HCT116 (cell line): ENCODE measurements around the gene TRIB2. TPM values are rescaled to one million over a fixed set of nuclear protein-coding genes. Genes with fewer than 3 reads are reported as not detected.

Source experiments
- ATAC-seq: fragments of 200-7000 bp; cut with Tn5 transposase; 2 replicates; pipeline ENCODE4 v1.9.1; 2020; ENCODE audit warnings: mild to moderate bottlenecking, moderate library complexity
- BruUV-seq: library from RNA; stranded (reverse); fragments of 400-500 nt; replicated peaks from 2 replicates; lab custom pipeline; 2021; lab: Mats Ljungman, UMichigan
- CTCF ChIA-PET: fragments of 300-600 bp; sonication (Branson Sonifier 250); formaldehyde crosslinking; loops from one replicate; lab custom pipeline; 2021; ENCODE audit warnings: antibody characterized with exemption; lab: Charles Lee
- POLR2A ChIA-PET: fragments of 300-600, 350-600 bp; sonication (Branson Sonifier 250); formaldehyde crosslinking; loops from one replicate; lab custom pipeline; 2021; ENCODE audit warnings: antibody characterized with exemption; lab: Charles Lee
- RAD21 ChIA-PET, 2 experiments: fragments of 300-600 bp; sonication (Branson Sonifier 250); formaldehyde crosslinking; loops; one replicate each; lab custom pipeline; 2023; ENCODE audit warnings: low total read pairs in 2 of 2; ENCODE audit not compliant: uncharacterized antibody in 2 of 2, unreplicated experiment in 2 of 2, low non-redundant PET in 1 of 2; lab: Charles Lee
- DNase-seq: peaks from one replicate; pipeline ENCODE4 v3.0.0-alpha.2; 2010; ENCODE audit warnings: low read depth, low spot score
- H2AFZ ChIP-seq: fragments of 200-600 bp; shearing (Covaris generic), sonication (generic); 2 replicates; pipeline ENCODE4 v1.6.1; 2017; ENCODE audit warnings: low read depth, mixed run types, mixed read lengths, antibody characterized with exemption, low read length; ENCODE audit not compliant: poor library complexity, severe bottlenecking
- H3K27ac ChIP-seq: 2 replicates; pipeline ENCODE4 v1.5.1; 2012; ENCODE audit warnings: low read depth, low read length
- H3K27me3 ChIP-seq: fragments of 200-600 bp; sonication (generic); 2 replicates; pipeline ENCODE4 v1.6.1; 2016; ENCODE audit warnings: mixed run types, low read length, mixed read lengths; ENCODE audit not compliant: insufficient read depth
- H3K36me3 ChIP-seq, 2 experiments: fragments of 200-500 bp in 1 of 2; fragments of 200-600 bp in 1 of 2; sonication (Bioruptor generic) in 1 of 2; sonication (generic) in 1 of 2; 2 replicates each; pipeline versions ENCODE4 v1.5.1 to v1.6.1; 2014 to 2016; ENCODE audit warnings: low read length in 2 of 2, inconsistent platforms in 1 of 2, mixed read lengths in 1 of 2, mixed run types in 1 of 2; ENCODE audit not compliant: insufficient read depth in 2 of 2, control insufficient read depth in 1 of 2
- H3K4me1 ChIP-seq, 2 experiments: fragments of 200-600 bp in 1 of 2; sonication (generic) in 1 of 2; 2 replicates each; pipeline versions ENCODE4 v1.5.1 to v1.6.1; 2012 to 2017; ENCODE audit warnings: low read length in 2 of 2, inconsistent platforms in 1 of 2, mild to moderate bottlenecking in 1 of 2, mixed read lengths in 1 of 2, mixed run types in 1 of 2, moderate library complexity in 1 of 2; ENCODE audit not compliant: insufficient read depth in 2 of 2, control insufficient read depth in 1 of 2
- H3K4me2 ChIP-seq: fragments of 200-600 bp; sonication (generic); 2 replicates; pipeline ENCODE4 v1.6.1; 2017; ENCODE audit warnings: mixed run types, low read length, mixed read lengths
- H3K4me3 ChIP-seq, 2 experiments: fragments of 200-600 bp in 1 of 2; sonication (generic) in 1 of 2; replicated peaks in 1 of 2; 2 replicates each; pipeline ENCODE4 v1.5.1; 2011 to 2016; ENCODE audit warnings: low read length in 2 of 2, control low read depth in 1 of 2, low read depth in 1 of 2, mild to moderate bottlenecking in 1 of 2, mixed read lengths in 1 of 2, mixed run types in 1 of 2
- H3K79me2 ChIP-seq: fragments of 200-600 bp; sonication (generic); 2 replicates; pipeline ENCODE4 v1.6.1; 2017; ENCODE audit warnings: mild to moderate bottlenecking, mixed run types, low read length, moderate library complexity, mixed read lengths; ENCODE audit not compliant: insufficient read depth
- H3K9ac ChIP-seq: fragments of 200-600 bp; sonication (generic); 2 replicates; pipeline ENCODE4 v1.6.1; 2016; ENCODE audit warnings: low read length, mixed read lengths
- H3K9me2 ChIP-seq: fragments of 200-600 bp; sonication (generic), shearing (Covaris generic); 2 replicates; pipeline ENCODE4 v1.6.1; 2017; ENCODE audit warnings: mixed run types, mild to moderate bottlenecking, moderate library complexity; ENCODE audit not compliant: insufficient read depth
- H3K9me3 ChIP-seq, 2 experiments: fragments of 200-500 bp in 1 of 2; fragments of 200-600 bp in 1 of 2; sonication (Bioruptor generic) in 1 of 2; sonication (generic) in 1 of 2; 2 replicates each; pipeline ENCODE4 v1.6.1; 2014 to 2017; ENCODE audit warnings: low read length in 2 of 2, mixed read lengths in 2 of 2, inconsistent platforms in 1 of 2, low read depth in 1 of 2, mild to moderate bottlenecking in 1 of 2, mixed run types in 1 of 2, moderate library complexity in 1 of 2; ENCODE audit not compliant: control insufficient read depth in 1 of 2, insufficient read depth in 1 of 2
- H4K20me1 ChIP-seq: fragments of 200-600 bp; sonication (generic), shearing (Covaris generic); 2 replicates; pipeline ENCODE4 v1.6.1; 2017; ENCODE audit warnings: mixed run types, mild to moderate bottlenecking, moderate library complexity; ENCODE audit not compliant: insufficient read depth
- ATF3 ChIP-seq: IDR thresholded peaks from 2 replicates; pipeline ENCODE4 v1.6.1; 2012
- CBX3 ChIP-seq: IDR thresholded peaks from 2 replicates; pipeline ENCODE4 v1.6.1; 2012; ENCODE audit warnings: low read depth
- CEBPB ChIP-seq: IDR thresholded peaks from 2 replicates; pipeline ENCODE4 v1.6.1; 2012; ENCODE audit warnings: low read depth
- CTCF ChIP-seq, 3 experiments: fragments of 200-600 bp in 1 of 3; sonication (generic) in 1 of 3; IDR thresholded peaks in 2 of 3; conservative IDR thresholded peaks in 1 of 3; 2 replicates each; pipeline ENCODE4 v1.5.1; 2012 to 2017; ENCODE audit warnings: low read depth in 2 of 3, low read length in 2 of 3, antibody characterized with exemption in 1 of 3, borderline replicate concordance in 1 of 3, control low read depth in 1 of 3, mild to moderate bottlenecking in 1 of 3, mixed read lengths in 1 of 3, mixed run types in 1 of 3, moderate library complexity in 1 of 3; ENCODE audit not compliant: insufficient read depth in 1 of 3
- ELF1 ChIP-seq: IDR thresholded peaks from 2 replicates; pipeline ENCODE4 v1.6.1; 2012; ENCODE audit warnings: low read depth, borderline replicate concordance
- EZH2 ChIP-seq: fragments of 200-600 bp; sonication (generic); IDR thresholded peaks from 2 replicates; pipeline ENCODE4 v1.6.1; 2017; ENCODE audit warnings: antibody characterized with exemption, mixed run types
- EZH2phosphoT487 ChIP-seq: fragments of 200-600 bp; IDR thresholded peaks from 2 replicates; pipeline ENCODE4 v1.6.1; 2018; ENCODE audit warnings: antibody characterized with exemption, borderline replicate concordance
- JUND ChIP-seq: IDR thresholded peaks from 2 replicates; pipeline ENCODE4 v1.6.1; 2012
- POLR2A ChIP-seq: IDR thresholded peaks from 2 replicates; pipeline ENCODE4 v1.7.0; 2011; ENCODE audit warnings: borderline replicate concordance; ENCODE audit not compliant: insufficient read depth, insufficient read length; ENCODE audit errors: extremely low read depth
- POLR2AphosphoS5 ChIP-seq: IDR thresholded peaks from 2 replicates; pipeline ENCODE4 v1.6.1; 2011; ENCODE audit warnings: mild to moderate bottlenecking, low read depth, low read length, moderate library complexity
- RAD21 ChIP-seq: IDR thresholded peaks from 2 replicates; pipeline ENCODE4 v1.6.1; 2012; ENCODE audit warnings: low read depth, mild to moderate bottlenecking
- REST ChIP-seq: IDR thresholded peaks from 2 replicates; pipeline ENCODE4 v1.6.1; 2012; ENCODE audit warnings: low read depth
- SIN3A ChIP-seq: IDR thresholded peaks from 2 replicates; pipeline ENCODE4 v1.6.1; 2012; ENCODE audit warnings: low read depth
- SP1 ChIP-seq: IDR thresholded peaks from 2 replicates; pipeline ENCODE4 v1.6.1; 2012; ENCODE audit warnings: low read depth
- TCF7L2 ChIP-seq: IDR thresholded peaks from 2 replicates; pipeline ENCODE4 v1.7.0; 2011; ENCODE audit warnings: borderline replicate concordance, inconsistent platforms; ENCODE audit not compliant: insufficient read depth, insufficient read length; ENCODE audit errors: extremely low read depth
- YY1 ChIP-seq: IDR thresholded peaks from 2 replicates; pipeline ENCODE4 v1.6.1; 2011; ENCODE audit warnings: low read length, low read depth, moderate library complexity, mild to moderate bottlenecking; ENCODE audit not compliant: insufficient replicate concordance; ENCODE audit errors: extremely low read depth
- ZFX ChIP-seq: fragments of 450-650 bp; IDR thresholded peaks from 2 replicates; pipeline ENCODE4 v1.6.1; 2017
- intact Hi-C: fragments of 100-400 bp; cut with micrococcal nuclease; formaldehyde crosslinking; loops from 2 replicates; pipeline ENCODE4 v1.10.0; 2022
- total RNA-seq: library from RNA; stranded (reverse); gene quantifications from one replicate; pipeline ENCODE4 v1.2.1, GENCODE V29; 2021; ENCODE audit not compliant: unreplicated experiment
- TF ChIP-seq, protein P1 (sequence below): IDR thresholded peaks from 2 replicates; pipeline ENCODE4 v1.6.1; 2011; ENCODE audit warnings: mild to moderate bottlenecking, low read length, moderate library complexity; ENCODE audit not compliant: insufficient replicate concordance; ENCODE audit errors: extremely low read depth

Gene TRIB2
- total RNA-seq, 1 experiment from 2014 or later = 12.4 TPM

DNA sequence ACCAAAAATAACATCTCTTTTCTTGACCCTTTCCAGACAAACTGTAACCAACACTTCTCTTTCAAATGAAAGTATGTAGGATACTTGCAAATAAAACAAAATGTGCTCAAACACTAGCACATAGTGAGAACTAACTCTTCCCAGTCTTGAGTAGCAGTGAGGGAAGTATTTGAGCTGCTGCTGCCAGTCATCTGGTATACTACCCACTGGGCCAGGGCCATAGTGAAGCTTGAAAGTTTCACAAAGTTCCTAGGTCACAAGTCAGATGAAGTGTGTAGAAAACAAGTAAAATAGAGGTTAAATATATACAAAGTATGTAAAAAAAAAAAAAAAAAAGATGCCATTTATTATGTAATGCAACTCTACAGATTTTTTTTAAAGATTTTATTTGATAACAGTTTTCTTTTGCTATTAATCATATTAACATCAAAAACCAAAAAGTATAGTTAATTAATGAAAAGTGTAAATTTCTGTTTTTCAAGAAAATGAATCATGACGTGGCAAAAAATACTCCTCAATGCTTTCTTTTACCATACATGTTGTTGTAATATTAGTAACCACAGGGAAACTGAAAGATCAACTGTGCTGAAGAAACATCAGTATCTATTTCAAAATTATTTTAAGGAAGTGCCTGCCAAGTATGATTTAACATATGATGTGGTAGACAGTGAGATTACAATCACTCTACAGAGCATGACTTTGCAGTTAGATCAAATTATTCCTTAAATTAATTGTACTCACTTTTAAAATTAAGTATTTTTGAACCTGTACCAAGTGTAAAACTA, 21.6 kb upstream of the TRIB2 start:
- no TSS peak for BruUV-seq
- no peak overlapping the region for H3K27ac ChIP-seq
- no peaks in the 10 kb centered on the region for H3K36me3 ChIP-seq
- DNase-seq = no peak
- no peak overlapping the region for H3K9ac ChIP-seq
- no peaks in the 10 kb centered on the region for H4K20me1 ChIP-seq
- no peaks in the 10 kb centered on the region; a peak in 1 of 4 replicates for H3K9me3 ChIP-seq
- H3K4me1 ChIP-seq = no peaks in the 10 kb centered on the region
- TF ChIP-seq POLR2AphosphoS5 = no peak
- TF ChIP-seq POLR2A = no peak
- no peak for TF ChIP-seq JUND
- no peak for TF ChIP-seq SIN3A
- no peak for TF ChIP-seq CBX3
- no peak for TF ChIP-seq EZH2
- no peak for TF ChIP-seq REST
- TF ChIP-seq, protein P1, sequence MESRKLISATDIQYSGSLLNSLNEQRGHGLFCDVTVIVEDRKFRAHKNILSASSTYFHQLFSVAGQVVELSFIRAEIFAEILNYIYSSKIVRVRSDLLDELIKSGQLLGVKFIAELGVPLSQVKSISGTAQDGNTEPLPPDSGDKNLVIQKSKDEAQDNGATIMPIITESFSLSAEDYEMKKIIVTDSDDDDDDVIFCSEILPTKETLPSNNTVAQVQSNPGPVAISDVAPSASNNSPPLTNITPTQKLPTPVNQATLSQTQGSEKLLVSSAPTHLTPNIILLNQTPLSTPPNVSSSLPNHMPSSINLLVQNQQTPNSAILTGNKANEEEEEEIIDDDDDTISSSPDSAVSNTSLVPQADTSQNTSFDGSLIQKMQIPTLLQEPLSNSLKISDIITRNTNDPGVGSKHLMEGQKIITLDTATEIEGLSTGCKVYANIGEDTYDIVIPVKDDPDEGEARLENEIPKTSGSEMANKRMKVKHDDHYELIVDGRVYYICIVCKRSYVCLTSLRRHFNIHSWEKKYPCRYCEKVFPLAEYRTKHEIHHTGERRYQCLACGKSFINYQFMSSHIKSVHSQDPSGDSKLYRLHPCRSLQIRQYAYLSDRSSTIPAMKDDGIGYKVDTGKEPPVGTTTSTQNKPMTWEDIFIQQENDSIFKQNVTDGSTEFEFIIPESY = no peak
- no peak for TF ChIP-seq SP1
- TF ChIP-seq CTCF (IDR thresholded peaks at IDR 0.05 in 2 of 3, conservative IDR thresholded peaks at IDR 0.05 in 1 of 3; ENCODE audit: borderline replicate concordance in 1 of 3, insufficient read depth in 1 of 3, low read depth in 2 of 3, low read length in 2 of 3) = no peak
- TF ChIP-seq CEBPB = no peak
- TF ChIP-seq ELF1 = no peak
- TF ChIP-seq YY1 = no peak
- no peak for TF ChIP-seq RAD21
- TF ChIP-seq TCF7L2 = no peak
- no peak for TF ChIP-seq ATF3
- no peak for TF ChIP-seq ZFX
- TF ChIP-seq EZH2phosphoT487 = no peak
- H3K4me2 ChIP-seq = no peak overlapping the region
- no peaks in the 10 kb centered on the region for H3K27me3 ChIP-seq
- RAD21 ChIA-PET = no interaction called here
- no peaks in the 10 kb centered on the region for H3K79me2 ChIP-seq
- no peak for ATAC-seq
- intact Hi-C loops = no loop called here
- no peaks in the 10 kb centered on the region for H3K9me2 ChIP-seq
- CTCF ChIA-PET = no interaction called here
- no peak overlapping the region for H3K4me3 ChIP-seq
- POLR2A ChIA-PET = no interaction called here
- H2AFZ ChIP-seq = no peak overlapping the region
